CD4-positive, alpha-beta memory T cell (primary cell): ENCODE results near the gene CNTN2. TPM values are rescaled to one million over a fixed set of nuclear protein-coding genes. Genes with fewer than 3 reads are reported as not detected.
A peak's percentile ranks its signal among the peaks of the same experiment; 100 is the strongest.

Experiments used
- CTCF ChIA-PET: fragments of 350-600 bp; sonication (Branson Sonifier 250); formaldehyde crosslinking; loops from one replicate; lab custom pipeline; 2021; ENCODE audit warnings: inconsistent platforms; ENCODE audit not compliant: partially characterized antibody; lab: Charles Lee
- POLR2A ChIA-PET: fragments of 350-600 bp; sonication (Branson Sonifier 250); formaldehyde crosslinking; loops from one replicate; lab custom pipeline; 2021; ENCODE audit not compliant: partially characterized antibody; lab: Charles Lee
- DNase-seq, 5 donors: peaks; one replicate each; pipeline versions ENCODE4 v3.0.0 to v3.0.0-alpha.2; 2020 to 2022; ENCODE audit warnings: mixed read lengths in 1 of 5
- H3K27ac ChIP-seq: one replicate; pipeline ENCODE4 v1.7.0; 2013; ENCODE audit warnings: low read depth, low read length
- H3K27me3 ChIP-seq: 2 replicates; pipeline ENCODE4 v1.7.0; 2013; ENCODE audit warnings: mild to moderate bottlenecking, low read length, moderate library complexity; ENCODE audit not compliant: insufficient read depth
- H3K36me3 ChIP-seq: 2 replicates; pipeline ENCODE4 v1.7.0; 2013; ENCODE audit warnings: mild to moderate bottlenecking, low read length, moderate library complexity; ENCODE audit not compliant: insufficient read depth
- H3K4me1 ChIP-seq: 2 replicates; pipeline ENCODE4 v1.7.0; 2013; ENCODE audit warnings: mild to moderate bottlenecking, low read length, moderate library complexity; ENCODE audit not compliant: insufficient read depth
- H3K4me3 ChIP-seq, 2 donors: one replicate each; pipeline ENCODE4 v1.7.0; 2013; ENCODE audit warnings: low read length in 2 of 2, mild to moderate bottlenecking in 1 of 2
- H3K9me3 ChIP-seq, 2 donors: one replicate each; pipeline ENCODE4 v1.7.0; 2013; ENCODE audit warnings: low read length in 2 of 2, control low read depth in 1 of 2; ENCODE audit not compliant: control insufficient read depth in 1 of 2
- H3K27ac Mint-ChIP-seq, 7 donors: one replicate each; pipeline ENCODE4 v1.8.0; 2020 to 2021; ENCODE audit warnings: mixed read lengths in 7 of 7, mild to moderate bottlenecking in 6 of 7, inconsistent platforms in 3 of 7, moderate library complexity in 3 of 7
- H3K27me3 Mint-ChIP-seq, 2 donors: one replicate each; pipeline ENCODE4 v1.8.0; 2020 to 2021; ENCODE audit warnings: mixed read lengths in 2 of 2
- H3K36me3 Mint-ChIP-seq, 2 donors: one replicate each; pipeline ENCODE4 v1.8.0; 2020 to 2021; ENCODE audit warnings: mixed read lengths in 2 of 2, inconsistent platforms in 1 of 2, mild to moderate bottlenecking in 1 of 2
- H3K4me1 Mint-ChIP-seq, 4 donors: one replicate each; pipeline ENCODE4 v1.8.0; 2020 to 2021; ENCODE audit warnings: mixed read lengths in 4 of 4, mild to moderate bottlenecking in 1 of 4
- H3K4me3 Mint-ChIP-seq, 8 donors: one replicate each; pipeline ENCODE4 v1.8.0; 2020 to 2021; ENCODE audit warnings: mixed read lengths in 8 of 8, mild to moderate bottlenecking in 7 of 8, moderate library complexity in 6 of 8, inconsistent platforms in 3 of 8
- H3K9me3 Mint-ChIP-seq, 8 donors: one replicate each; pipeline ENCODE4 v1.8.0; 2020 to 2021; ENCODE audit warnings: mixed read lengths in 8 of 8, mild to moderate bottlenecking in 5 of 8, inconsistent platforms in 3 of 8, moderate library complexity in 1 of 8
- intact Hi-C: fragments of 100-400 bp; cut with micrococcal nuclease; formaldehyde crosslinking; loops from one replicate; pipeline ENCODE4 v1.15.1; 2023
- polyA plus RNA-seq, 2 donors: library from polyadenylated mRNA; unstranded; fragments of 300-500 nt; fragmentation: Illumina TruSeq; gene quantifications; one replicate each; pipeline ENCODE4 v1.2.3, GENCODE V29; 2021
- total RNA-seq, 2 experiments: library from RNA; stranded (reverse); gene quantifications; one replicate each; pipeline ENCODE4 v1.2.3, GENCODE V29; 2021

CNTN2 gene
- total and polyA plus RNA-seq, 4 experiments from 2014 or later: not detected

GRCh38 chr1:205003358-205004131, 39.5 kb upstream of the CNTN2 start:
- no peaks in the 10 kb centered on the region for H3K27me3 ChIP-seq
- ChIA-PET CTCF (no interaction called here), POLR2A (no interaction called here)
- H3K36me3 ChIP-seq: no peaks in the 10 kb centered on the region
- Mint-ChIP-seq H3K4me3 (no peak overlapping the region), H3K27me3 (peaks cover 6 to 11% of the 10 kb centered on the region in 2 donors), H3K36me3 (no peaks in the 10 kb centered on the region), H3K9me3 (no peaks in the 10 kb centered on the region), H3K4me1 (no peaks in the 10 kb centered on the region), H3K27ac (no peak overlapping the region)
- no peaks in the 10 kb centered on the region for H3K4me1 ChIP-seq
- no peak overlapping the region for H3K27ac ChIP-seq
- intact Hi-C loops: no loop called here
- no peak for DNase-seq
- no peaks in the 10 kb centered on the region for H3K9me3 ChIP-seq
- no peak overlapping the region for H3K4me3 ChIP-seq

GRCh38 chr1:205004351-205004750, 38.7 kb upstream of the CNTN2 start:
- no peaks in the 10 kb centered on the region for H3K9me3 Mint-ChIP-seq
- no peaks in the 10 kb centered on the region for H3K27me3 ChIP-seq
- H3K27me3 Mint-ChIP-seq: peaks cover 6 to 11% of the 10 kb centered on the region in 2 donors
- H3K4me1 ChIP-seq: no peaks in the 10 kb centered on the region
- DNase-seq: no peak
- H3K4me3 ChIP-seq: no peak overlapping the region
- ChIA-PET POLR2A (no interaction called here), CTCF (no interaction called here)
- H3K4me1 Mint-ChIP-seq: no peaks in the 10 kb centered on the region
- no peaks in the 10 kb centered on the region for H3K36me3 ChIP-seq
- no peaks in the 10 kb centered on the region for H3K9me3 ChIP-seq
- H3K36me3 Mint-ChIP-seq: no peaks in the 10 kb centered on the region
- H3K27ac Mint-ChIP-seq: no peak overlapping the region
- intact Hi-C loops: no loop called here
- no peak overlapping the region for H3K27ac ChIP-seq
- H3K4me3 Mint-ChIP-seq: no peak overlapping the region

DNA sequence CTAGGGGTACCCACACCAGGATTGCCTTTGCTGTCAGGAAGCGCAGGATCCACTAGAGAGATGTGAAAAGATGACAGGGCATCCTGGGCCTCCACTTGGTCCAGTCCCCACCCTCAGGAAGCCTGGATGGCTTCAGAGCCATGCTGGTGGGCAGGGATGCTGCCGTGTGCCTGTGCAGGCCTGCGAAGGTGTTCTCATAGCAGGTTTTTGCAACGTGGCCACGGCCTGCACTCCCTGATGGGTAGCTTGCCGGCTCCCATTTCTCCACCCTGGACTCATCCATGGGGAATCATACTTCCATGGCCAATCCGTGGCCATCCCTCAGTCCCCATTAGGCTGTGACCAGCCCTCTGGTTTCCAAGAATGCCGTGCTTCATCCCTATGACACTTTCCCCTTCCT, 34.1 kb upstream of the CNTN2 start:
- Mint-ChIP-seq H3K4me3 (no peak overlapping the region), H3K27ac (no peak overlapping the region), H3K27me3 (peaks cover 2 to 6% of the 10 kb centered on the region in 2 donors), H3K36me3 (no peaks in the 10 kb centered on the region), H3K4me1 (no peaks in the 10 kb centered on the region), H3K9me3 (no peaks in the 10 kb centered on the region)
- no peaks in the 10 kb centered on the region for H3K9me3 ChIP-seq
- no peak overlapping the region for H3K27ac ChIP-seq
- H3K36me3 ChIP-seq: no peaks in the 10 kb centered on the region
- no peaks in the 10 kb centered on the region for H3K27me3 ChIP-seq
- intact Hi-C loops: no loop called here
- ChIA-PET POLR2A (no interaction called here), CTCF (no interaction called here)
- no peaks in the 10 kb centered on the region for H3K4me1 ChIP-seq
- H3K4me3 ChIP-seq: no peak overlapping the region
- DNase-seq: no peak

DNA sequence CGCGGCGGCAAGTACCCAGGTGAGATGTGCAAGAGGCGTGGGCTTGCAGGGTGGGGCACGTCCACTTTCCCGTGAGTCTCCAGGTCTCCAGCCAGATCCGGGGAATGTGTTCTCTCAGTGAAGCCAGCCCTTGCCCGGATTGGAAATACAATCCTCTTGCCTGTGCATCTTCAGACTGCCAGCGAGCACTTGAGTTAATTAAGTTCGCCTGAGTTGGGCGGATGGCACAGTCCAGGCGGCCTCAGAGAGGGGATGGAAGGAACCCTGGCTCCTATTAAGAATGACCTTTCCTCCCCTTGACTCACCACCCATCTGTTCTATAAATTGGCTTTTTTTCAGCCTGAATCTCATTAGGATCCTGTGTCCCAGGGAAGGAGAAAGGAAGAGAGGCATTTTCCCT, 33.3 kb upstream of the CNTN2 start:
- H3K4me1 Mint-ChIP-seq: no peaks in the 10 kb centered on the region
- no peaks in the 10 kb centered on the region for H3K36me3 ChIP-seq
- H3K4me3 Mint-ChIP-seq: no peak overlapping the region
- no peak overlapping the region for H3K4me3 ChIP-seq
- no peaks in the 10 kb centered on the region for H3K27me3 ChIP-seq
- peak overlapping the region in 1 of 7 donors; percentile 58 for H3K27ac Mint-ChIP-seq
- DNase-seq: no peak
- no peaks in the 10 kb centered on the region for H3K4me1 ChIP-seq
- H3K27me3 Mint-ChIP-seq: peaks cover 2 to 6% of the 10 kb centered on the region in 2 donors
- H3K9me3 ChIP-seq: no peaks in the 10 kb centered on the region
- intact Hi-C loops: no loop called here
- POLR2A ChIA-PET: no interaction called here
- CTCF ChIA-PET: no interaction called here
- H3K9me3 Mint-ChIP-seq: no peaks in the 10 kb centered on the region
- H3K36me3 Mint-ChIP-seq: no peaks in the 10 kb centered on the region
- H3K27ac ChIP-seq: no peak overlapping the region

- Histone ChIP-seq H3K36me3 (no peaks in the 10 kb centered on the region), H3K4me1 (no peaks in the 10 kb centered on the region), H3K27ac (no peak overlapping the region), H3K27me3 (no peaks in the 10 kb centered on the region), H3K4me3 (no peak overlapping the region), H3K9me3 (no peaks in the 10 kb centered on the region)
- Mint-ChIP-seq H3K36me3 (no peaks in the 10 kb centered on the region), H3K9me3 (no peaks in the 10 kb centered on the region), H3K4me1 (no peaks in the 10 kb centered on the region), H3K4me3 (no peak overlapping the region), H3K27me3 (peaks cover under 1 to 4% of the 10 kb centered on the region in 2 donors), H3K27ac (no peak overlapping the region)
- DNase-seq: no peak
- ChIA-PET POLR2A (no interaction called here), CTCF (no interaction called here)
- intact Hi-C loops: no loop called here
These were observed 30.4 kb upstream of the CNTN2 start for GRCh38 chr1:205012391-205013140.

GRCh38 chr1:205013683-205014367, 29.2 kb upstream of the CNTN2 start:
- ChIA-PET CTCF (no interaction called here), POLR2A (no interaction called here)
- no peak overlapping the region for H3K4me3 ChIP-seq
- no peak overlapping the region for H3K27ac ChIP-seq
- H3K36me3 ChIP-seq: no peaks in the 10 kb centered on the region
- Mint-ChIP-seq H3K9me3 (no peaks in the 10 kb centered on the region), H3K36me3 (no peaks in the 10 kb centered on the region), H3K27me3 (peaks cover 3 to 4% of the 10 kb centered on the region in 2 donors), H3K4me1 (no peaks in the 10 kb centered on the region), H3K4me3 (no peak overlapping the region), H3K27ac (peak overlapping the region in 1 of 7 donors; percentile 35)
- no peak for DNase-seq
- H3K4me1 ChIP-seq: no peaks in the 10 kb centered on the region
- no peaks in the 10 kb centered on the region for H3K9me3 ChIP-seq
- no peaks in the 10 kb centered on the region for H3K27me3 ChIP-seq
- intact Hi-C loops: no loop called here

- no peak for DNase-seq
- H3K4me3 ChIP-seq: no peak overlapping the region
- H3K36me3 ChIP-seq: no peaks in the 10 kb centered on the region
- no peak overlapping the region for H3K27ac ChIP-seq
- Mint-ChIP-seq H3K27ac (peak overlapping the region in 1 of 7 donors; percentile 66), H3K4me3 (peak overlapping the region in 1 of 8 donors; percentile 18), H3K9me3 (no peaks in the 10 kb centered on the region), H3K36me3 (no peaks in the 10 kb centered on the region), H3K27me3 (peaks cover 3 to 4% of the 10 kb centered on the region in 2 donors), H3K4me1 (no peaks in the 10 kb centered on the region)
- ChIA-PET CTCF (no interaction called here), POLR2A (no interaction called here)
- H3K4me1 ChIP-seq: no peaks in the 10 kb centered on the region
- H3K9me3 ChIP-seq: no peaks in the 10 kb centered on the region
- H3K27me3 ChIP-seq: no peaks in the 10 kb centered on the region
- intact Hi-C loops: no loop called here
These were observed 28.2 kb upstream of the CNTN2 start for GRCh38 chr1:205014783-205015182.
